NCI-H2107 (cell line): Measurements from ENCODE around the gene ARHGEF38.
"Not testable (repeated sequence)": the region's sequence is repeated elsewhere in the genome, so short reads cannot be mapped to it uniquely, and the experiment has no call there.

Experiments
- DNase-seq: peaks from one replicate; lab custom pipeline; 2025; lab: John Stamatoyannopoulos, UW

Gene ARHGEF38

GRCh38 chr4:105714932-105715331 is 162.5 kb downstream of the ARHGEF38 start:
- DNase-seq: no peak

DNA sequence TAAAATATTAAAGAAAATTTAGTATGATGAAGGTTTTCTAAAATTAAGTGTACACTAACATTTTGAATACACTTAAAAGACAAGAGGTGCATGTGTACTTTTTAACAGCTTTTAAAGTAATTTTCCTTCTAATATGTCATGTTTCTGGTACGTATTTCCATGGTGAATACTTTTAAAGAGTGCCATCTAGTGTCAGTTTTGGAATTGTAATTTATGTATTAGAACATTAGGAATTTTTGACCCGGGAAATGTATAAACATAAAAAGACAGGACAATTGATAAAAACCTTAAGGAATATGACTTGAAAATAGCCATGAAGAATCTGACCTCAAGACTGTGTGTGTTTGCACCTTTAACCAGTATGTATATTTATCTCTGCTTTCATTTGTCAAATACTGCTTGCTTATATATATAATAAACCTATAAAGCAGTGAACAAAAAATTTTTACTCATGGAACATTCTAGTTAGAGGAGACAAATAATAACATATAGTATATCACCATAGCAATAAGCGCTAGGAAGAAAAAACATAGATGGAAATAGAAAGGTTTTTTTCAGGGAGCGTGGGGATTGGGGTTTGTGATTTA is 163.4 kb downstream of the ARHGEF38 start:
- DNase-seq: no peak

DNA sequence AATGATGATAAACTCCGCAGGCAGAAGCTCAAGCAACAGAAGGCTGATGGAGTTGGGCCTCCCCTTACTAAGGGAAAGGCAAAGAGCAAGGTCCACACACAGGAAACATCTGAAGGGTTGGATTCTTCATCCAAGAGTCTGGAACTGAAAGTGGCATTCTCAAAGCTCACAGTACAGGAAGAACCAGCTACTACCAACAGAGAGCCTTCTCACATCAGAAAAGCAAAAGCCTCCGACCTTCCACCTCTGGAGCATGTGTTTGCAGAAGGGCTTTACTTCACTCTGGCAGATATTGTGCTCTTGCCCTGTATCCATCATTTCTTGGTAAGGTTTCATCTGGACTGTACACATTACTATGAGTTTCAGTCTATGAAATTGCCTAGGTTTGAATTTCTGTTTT is 166.8 kb downstream of the ARHGEF38 start:
- no peak for DNase-seq

GRCh38 chr4:105725623-105726022 is 173.2 kb downstream of the ARHGEF38 start:
- no peak for DNase-seq

GRCh38 chr4:105729895-105730294 is 177.5 kb downstream of the ARHGEF38 start:
- DNase-seq: not testable (repeated sequence)
